Measurements from ENCODE around the gene SGK1.
A peak's percentile ranks its signal among the peaks of the same experiment; 100 is the strongest.

Gene SGK1

GRCh38 chr6:134317471-134318131, at the start of gene SGK1:
SGK1 (minus strand) TSS chr6:134318112; CDS start chr6:134317460, 652 bp downstream.
- peak; percentile 82 for DNase-seq (ENCODE audit: low spot score)

- no peak for DNase-seq (ENCODE audit: low spot score)
Measured at GRCh38 chr6:134363323-134364039, 45.6 kb upstream of the SGK1 start.

- no peak for DNase-seq (ENCODE audit: low spot score)
Measured at GRCh38 chr6:134361011-134361410, 43.1 kb upstream of the SGK1 start.

GRCh38 chr6:134359302-134359701, 41.4 kb upstream of the SGK1 start:
- no peak for DNase-seq (ENCODE audit: low spot score)

- no peak for DNase-seq (ENCODE audit: low spot score)
Measured at GRCh38 chr6:134358320-134358719, 40.4 kb upstream of the SGK1 start.

GRCh38 chr6:134357022-134357487, 39.1 kb upstream of the SGK1 start:
- DNase-seq (ENCODE audit: low spot score) = no peak

GRCh38 chr6:134356405-134356804, 38.5 kb upstream of the SGK1 start:
- no peak for DNase-seq (ENCODE audit: low spot score)

GRCh38 chr6:134352786-134353480, 35.0 kb upstream of the SGK1 start:
- DNase-seq (ENCODE audit: low spot score) = no peak

GRCh38 chr6:134351615-134352474, 33.9 kb upstream of the SGK1 start:
- DNase-seq (ENCODE audit: low spot score) = no peak

- DNase-seq (ENCODE audit: low spot score) = peak; percentile 56
Measured at GRCh38 chr6:134347885-134348805, 30.2 kb upstream of the SGK1 start.

- no peak for DNase-seq (ENCODE audit: low spot score)
Measured at GRCh38 chr6:134346932-134347545, 29.1 kb upstream of the SGK1 start.

- no peak for DNase-seq (ENCODE audit: low spot score)
Measured at GRCh38 chr6:134345789-134346188, 27.9 kb upstream of the SGK1 start.

- no peak for DNase-seq (ENCODE audit: low spot score)
Measured at GRCh38 chr6:134343066-134343465, 25.2 kb upstream of the SGK1 start.

- DNase-seq (ENCODE audit: low spot score) = no peak
Measured at GRCh38 chr6:134341999-134342567, 24.2 kb upstream of the SGK1 start.

- no peak for DNase-seq (ENCODE audit: low spot score)
Measured at GRCh38 chr6:134340179-134340975, 22.5 kb upstream of the SGK1 start.

- no peak for DNase-seq (ENCODE audit: low spot score)
Measured at GRCh38 chr6:134339216-134339615, 21.3 kb upstream of the SGK1 start.

- no peak for DNase-seq (ENCODE audit: low spot score)
Measured at GRCh38 chr6:134331256-134331655, 13.3 kb upstream of the SGK1 start.

- no peak for DNase-seq (ENCODE audit: low spot score)
Measured at GRCh38 chr6:134330555-134330954, 12.6 kb upstream of the SGK1 start.

GRCh38 chr6:134328792-134329191, 10.9 kb upstream of the SGK1 start:
- DNase-seq (ENCODE audit: low spot score) = no peak
